Activated CD8-positive, alpha-beta memory T cell treated with anti-CD3 and anti-CD28 coated beads, Interleukin-2, amount 50 U/mL, for 48 hours (primary cell): ENCODE measurements around the gene MYADML2.
A peak's percentile ranks its signal among the peaks of the same experiment; 100 is the strongest.

Source experiments
- DNase-seq: peaks from one replicate; pipeline ENCODE4 v3.0.0-alpha.2; 2020

Gene MYADML2

DNA sequence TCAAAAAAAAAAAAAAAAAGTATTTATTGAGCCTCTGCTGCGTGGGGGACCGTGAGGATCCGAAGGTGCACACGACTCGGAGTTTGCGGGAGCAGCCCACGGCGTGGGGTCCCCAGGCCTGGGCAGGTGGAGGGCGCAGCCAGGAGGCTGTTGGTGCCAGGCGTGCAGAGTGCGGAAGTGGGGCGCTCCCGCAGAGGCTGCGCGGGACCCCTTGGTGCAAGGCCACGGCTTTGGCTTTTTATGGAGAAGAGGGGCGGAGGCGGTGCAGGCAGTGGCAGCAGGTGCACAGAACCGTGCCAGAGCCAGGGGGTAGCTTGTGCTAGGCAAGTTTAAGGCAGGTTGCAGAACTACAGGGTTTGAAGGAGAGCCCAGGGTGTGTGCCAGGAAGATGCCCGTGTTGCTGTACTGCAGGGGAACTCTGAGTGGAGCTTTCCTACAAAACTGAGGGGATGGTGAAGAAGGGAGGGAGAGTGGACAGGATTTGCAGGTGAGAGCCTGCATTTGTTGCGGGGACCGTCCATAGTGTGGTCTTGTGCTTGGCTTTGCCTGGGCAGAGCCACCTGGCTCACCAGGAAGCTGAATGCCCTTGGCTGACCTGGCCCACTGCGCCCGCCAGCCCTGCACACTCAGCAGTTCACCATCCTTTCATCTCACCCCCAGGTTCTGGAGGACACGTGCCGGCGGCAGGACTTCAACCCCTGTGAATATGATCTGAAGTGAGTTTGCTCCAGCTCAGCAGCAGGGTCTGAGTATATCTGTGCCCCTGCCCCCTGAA lies 31.7 kb upstream of the MYADML2 start:
- no peak for DNase-seq

DNA sequence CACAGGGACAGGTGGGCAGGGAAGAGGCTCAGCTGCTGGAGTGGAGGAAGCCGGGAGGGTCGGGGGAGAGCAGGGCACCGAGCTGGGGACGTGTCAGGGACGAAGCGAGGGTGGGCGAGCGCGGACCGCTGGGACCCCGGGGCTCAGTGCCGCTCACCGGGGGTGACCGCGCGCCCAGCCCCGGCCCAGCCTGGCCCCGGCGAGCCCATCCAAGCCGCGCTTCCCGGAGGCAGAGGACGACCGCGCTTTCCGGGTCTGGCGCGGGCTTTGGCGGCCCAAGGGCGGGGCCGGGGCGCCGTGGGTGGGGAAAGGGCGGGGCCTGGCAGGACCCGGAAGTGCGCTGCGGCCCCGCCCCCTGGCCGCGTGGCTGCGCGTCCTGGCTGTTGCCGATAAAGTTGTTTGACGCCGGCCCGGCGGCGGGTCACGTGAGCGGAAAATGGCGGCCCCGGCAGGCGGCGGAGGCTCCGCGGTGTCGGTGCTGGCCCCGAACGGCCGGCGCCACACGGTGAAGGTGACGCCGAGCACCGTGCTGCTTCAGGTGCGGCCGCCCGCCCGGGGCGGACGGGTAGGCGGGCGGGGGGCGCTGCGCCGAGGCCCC lies 30.3 kb upstream of the MYADML2 start, which contains the start of gene ASPSCR1:
Gene ASPSCR1 (plus strand): TSS at position 419 of the 598 bp plus-strand sequence. CDS start 18 bp downstream, at position 437.
- peak; percentile 98 for DNase-seq

DNA sequence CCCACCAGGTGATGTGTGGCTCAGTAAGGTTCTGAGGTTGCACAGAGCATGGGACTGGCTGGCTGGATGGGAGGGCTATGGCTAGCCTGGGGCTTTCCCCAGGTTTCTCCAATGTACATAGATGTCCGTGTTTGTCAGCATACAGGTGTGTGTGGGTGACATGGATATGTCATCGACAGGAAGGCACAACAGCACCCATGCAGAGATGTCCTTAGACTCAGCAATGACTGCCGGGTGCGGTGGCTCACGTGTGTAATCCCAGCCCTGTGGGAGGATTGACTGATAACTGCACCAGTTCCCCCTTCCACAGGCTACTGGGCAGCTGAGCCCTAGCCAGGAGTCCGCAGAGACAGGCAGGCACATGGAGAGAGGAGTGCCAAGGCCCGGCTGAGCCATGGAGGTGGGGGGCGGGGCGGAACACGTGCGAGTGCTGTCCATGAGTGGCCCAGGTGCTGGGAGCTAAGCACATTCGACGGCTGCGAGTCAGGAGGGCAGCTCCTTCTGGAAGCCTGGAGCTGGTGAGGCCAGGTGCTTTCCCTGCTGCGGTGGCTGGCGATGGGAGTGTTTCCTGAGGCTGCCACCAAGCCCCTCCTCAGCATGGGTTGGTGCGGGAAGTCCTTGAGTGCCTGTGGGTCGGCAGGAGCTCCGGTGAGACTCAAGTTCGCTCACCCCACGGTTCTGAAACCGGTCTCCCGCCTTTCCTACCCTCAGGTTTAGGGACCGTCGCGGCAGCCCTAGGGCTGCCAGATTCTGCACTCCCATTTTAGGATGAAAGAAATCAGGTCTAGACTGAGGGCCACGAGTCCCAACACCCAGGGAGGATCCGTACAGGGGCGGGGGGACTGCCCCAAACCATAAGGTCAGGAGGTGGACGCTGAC lies 29.5 kb upstream of the MYADML2 start:
- DNase-seq: peak; percentile 73

DNA sequence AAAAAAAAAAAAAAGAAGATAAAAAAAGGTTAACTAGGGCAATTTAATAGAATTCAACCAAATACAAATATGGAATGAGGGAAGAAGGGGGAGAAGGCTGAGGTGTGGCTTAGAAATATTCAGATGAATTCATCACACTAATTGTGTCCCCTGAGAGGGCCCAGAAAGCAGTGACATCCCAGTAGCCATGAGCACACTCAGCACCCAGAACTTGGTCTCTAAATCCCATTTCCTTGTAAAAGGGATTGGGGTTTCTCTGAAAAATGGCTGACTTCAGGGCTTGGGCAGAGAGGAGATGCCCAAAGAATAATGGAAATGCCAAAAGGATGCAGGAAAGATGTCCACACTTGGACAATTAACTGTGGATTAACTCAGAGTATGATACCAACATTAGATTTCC lies 26.4 kb upstream of the MYADML2 start:
- no peak for DNase-seq

DNA sequence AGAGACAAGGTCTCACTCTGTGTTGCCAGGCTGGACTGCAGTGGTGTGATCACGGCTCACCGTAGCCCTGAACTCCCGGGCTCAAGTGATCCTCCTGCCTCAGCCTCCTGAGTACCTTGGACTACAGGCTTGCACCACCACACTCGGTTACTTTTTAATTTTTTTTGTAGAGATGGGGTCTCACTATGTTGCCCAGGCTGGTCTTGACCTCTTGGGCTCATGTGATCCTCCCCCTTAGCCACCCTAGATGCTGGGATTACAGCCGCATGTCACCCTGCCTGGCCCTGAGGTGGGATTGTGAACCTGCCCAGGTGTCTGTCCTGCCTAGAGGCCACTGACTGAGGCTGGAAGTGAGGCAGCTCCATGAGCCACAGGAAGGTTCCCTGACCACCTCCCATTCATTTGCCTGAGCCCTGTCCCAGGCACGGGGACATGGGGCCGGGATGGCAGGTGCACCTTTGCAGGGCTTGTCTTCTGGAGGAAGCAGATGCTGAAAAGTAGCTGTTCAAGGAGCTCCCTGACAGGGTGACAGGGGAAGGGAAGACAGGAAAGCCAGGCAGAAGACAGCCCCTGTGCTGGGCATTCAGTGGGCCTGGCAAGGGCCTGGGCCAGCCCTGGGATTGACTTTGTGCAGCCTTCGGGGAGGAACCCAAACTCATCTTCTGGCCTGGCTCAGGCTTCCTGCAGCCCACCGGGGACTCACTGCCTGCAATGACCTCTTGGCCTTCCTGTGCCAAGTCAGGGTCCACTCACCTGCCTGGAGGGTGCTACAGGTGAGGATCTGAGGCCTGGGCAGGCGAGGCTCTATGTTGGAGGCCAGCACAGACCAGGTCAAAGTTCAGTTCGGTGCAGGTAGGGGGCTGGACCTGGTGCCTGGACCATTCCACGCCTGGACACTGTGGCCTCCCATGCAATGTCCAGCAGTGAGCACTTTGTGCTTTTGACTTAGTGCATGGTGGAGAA lies 22.1 kb upstream of the MYADML2 start:
- DNase-seq: no peak

DNA sequence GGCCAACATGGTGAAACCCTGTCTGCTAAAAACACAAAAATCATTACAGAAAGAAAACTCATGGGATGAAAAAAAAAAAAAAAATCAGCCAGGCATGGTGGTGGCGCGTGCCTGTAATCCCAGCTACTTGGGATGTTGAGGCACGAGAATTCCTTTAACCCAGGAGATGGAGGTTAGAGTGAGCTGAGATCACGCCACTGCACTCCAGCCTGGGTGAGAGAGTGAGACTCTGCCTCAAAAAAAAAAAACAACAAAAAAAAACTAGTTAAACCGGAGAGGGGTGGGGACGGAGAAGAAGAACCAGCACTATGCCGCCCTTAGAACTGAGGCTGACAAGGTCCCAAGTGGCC lies 21.3 kb upstream of the MYADML2 start:
- no peak for DNase-seq

DNA sequence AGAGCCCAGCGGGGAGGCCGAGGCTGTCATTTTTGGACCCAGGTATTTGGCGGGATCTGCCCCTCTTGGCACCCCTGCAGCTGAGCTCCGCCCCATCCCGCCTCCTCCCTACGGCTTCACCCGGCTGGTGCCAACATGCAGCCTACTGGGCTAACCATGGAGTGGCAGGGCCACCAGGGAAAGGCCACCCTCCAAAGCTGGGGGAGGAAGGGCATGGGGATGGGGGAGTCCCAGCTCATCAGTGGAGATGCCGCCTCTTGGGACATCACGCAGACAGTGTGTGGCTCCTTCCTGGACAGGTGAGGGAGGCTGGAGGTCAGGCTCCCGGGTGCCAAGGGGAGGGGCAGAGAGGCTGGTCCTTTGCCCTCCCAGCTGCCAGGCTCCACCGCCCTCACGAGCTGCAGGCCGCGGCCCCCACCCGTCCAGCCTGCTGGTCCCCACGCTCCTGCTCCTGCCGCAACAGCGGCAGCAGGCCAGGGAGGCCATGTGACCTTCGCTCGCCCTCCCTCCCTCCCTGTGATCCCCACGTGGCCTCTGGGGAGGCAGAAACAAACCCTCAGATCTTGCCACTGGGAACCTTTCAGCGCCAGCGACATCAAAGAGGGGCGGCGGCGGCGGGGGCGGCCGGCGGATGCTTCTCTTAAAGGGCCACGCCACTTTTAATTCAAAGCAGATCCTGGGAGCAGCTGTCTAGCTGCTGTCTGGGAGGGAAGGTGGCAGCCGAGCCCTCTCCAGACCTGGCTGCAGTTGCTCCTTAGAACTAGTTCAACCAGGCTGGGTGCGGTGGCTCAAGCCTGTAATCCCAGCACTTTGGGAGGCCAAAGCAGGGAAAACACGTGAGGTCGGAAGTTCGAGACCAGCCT lies 20.7 kb upstream of the MYADML2 start:
- DNase-seq: peak; percentile 91

DNA sequence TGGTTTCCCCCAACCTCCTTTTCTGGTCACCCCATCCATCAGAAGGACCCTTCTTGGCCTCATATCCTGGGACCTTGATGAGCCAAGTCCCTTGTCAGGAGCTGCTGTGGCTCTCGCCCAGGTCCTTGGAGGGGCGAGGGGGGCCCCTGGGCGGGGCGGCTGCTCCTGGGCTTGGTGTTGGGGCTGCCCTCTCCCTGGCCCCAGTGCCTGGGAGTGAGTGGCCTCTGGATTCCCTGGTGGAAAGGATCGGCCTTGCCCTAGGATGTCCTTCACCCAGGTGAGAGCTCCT lies 20.2 kb upstream of the MYADML2 start:
- no peak for DNase-seq

DNA sequence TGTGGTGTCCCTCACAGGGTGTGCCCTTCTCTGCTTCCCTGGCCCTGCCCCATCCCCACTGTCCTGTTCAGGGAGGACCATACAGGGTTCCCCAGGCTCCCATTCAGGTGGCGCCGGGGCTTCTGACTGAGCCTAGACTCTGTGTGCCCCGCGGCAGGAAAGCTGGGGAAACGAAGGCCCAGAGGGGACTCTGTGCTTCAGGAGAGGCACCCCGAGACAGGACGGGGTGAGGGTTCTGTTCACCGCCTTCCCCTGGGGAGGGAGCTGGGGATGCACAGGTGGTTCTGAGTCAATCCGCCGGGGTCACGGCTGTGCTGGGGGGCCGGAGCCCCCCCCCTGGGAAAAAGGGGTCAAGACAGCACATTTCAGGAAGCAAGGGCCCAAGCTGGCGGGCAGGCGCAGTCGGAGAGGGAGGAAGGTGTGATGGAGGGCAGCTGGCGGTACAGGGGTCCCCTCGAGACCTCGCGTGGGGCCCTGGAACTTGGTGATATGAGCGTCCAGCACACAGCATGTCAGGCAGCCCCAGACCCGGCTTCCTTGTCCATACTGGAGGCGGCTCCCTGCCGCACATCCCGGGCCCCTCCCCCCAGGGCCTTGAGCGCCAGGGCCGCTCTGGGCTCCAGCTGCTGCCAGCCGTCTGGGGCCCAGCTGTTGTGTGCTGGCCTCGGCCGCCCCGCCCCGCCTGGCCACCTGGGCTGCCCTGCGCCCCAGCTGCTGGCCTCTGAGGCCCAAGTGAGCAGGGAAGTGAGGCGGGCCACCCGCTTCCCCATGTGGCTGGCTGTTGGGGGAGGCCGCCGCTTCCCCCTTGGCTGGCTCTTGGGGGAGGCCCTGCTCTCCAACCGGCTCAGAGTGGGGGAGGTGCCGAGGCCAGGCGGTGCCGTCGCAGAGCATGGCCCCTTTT lies 19.6 kb upstream of the MYADML2 start:
- no peak for DNase-seq

DNA sequence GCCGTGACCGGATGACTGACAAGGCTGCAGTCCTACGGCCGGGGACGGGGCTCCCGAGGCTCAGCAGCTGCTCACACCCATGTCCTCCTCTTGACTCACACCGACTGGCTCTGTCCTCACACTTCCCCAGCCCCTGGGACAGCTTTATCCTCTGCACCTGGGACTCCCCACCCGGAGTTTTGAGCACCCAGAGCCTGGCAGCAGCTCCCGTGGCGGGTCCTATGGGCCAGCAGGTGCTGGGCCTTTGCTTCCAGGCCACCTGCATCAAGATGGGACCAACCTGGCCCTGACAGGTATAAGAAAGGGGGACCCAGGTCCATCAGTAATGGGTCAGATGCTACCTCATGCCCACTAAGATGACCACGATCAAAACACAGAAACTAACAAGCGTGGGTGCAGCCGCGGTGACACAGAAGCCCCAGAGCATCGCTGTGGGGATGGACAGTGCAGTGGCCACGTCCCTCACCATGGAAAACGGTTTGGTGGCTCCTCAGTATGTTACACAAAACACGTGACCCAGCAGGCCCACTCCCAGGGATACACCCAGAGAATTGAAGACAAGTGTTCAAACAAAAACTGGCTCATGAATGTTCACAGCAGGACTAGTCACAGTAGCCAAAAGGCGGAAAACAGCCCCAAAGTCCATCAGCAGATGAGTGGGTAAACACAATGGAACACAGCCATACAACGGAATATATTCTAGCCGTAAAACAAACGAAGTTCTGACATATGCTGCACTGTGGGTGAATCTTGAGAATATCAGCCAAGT lies 17.2 kb upstream of the MYADML2 start:
- DNase-seq: no peak

DNA sequence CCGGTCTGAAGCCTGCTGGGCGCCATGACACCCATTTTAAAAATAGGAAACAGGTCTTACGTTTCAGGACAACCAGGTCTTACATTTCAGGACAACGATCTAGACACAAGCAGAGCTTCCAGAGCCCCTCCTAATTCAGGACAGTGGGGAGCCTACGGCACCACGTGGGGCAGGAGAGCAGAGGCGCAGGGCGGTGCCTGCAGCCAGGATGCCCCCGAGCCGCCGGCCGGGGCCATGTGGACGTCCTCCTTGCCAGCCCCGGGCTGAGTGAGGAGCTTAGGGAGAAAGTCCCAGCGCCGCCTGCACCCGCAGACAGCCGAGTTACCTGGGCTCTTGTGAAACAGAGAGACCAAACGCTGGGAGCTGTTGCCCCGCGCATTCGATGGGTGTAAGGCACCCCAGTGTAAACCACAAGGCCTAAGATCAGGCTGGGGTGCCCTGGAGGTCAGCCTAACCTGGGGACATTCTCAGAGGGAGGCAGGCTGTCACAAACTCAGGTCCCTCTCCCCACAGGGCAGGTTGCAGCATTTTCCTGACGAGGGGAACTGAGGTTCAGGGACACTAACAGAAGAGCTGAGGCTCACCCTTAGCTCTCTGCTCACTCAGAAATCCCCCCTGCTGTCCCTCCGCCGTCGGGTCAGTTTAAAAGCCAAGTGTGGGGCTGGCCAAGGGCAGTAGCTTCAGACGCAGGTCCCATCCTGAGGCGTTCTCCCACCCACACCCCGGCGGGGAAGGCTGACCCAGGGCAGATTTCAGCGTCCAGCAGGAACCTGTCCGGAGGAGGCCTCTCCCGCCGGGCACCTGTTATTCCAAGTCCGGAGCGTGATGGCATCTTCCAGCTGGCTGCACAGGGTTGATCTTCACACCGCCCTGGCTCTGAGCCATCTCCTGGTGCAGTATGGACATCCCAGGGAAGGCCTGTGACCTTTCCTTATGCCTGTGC lies 15.7 kb upstream of the MYADML2 start:
- DNase-seq: no peak

DNA sequence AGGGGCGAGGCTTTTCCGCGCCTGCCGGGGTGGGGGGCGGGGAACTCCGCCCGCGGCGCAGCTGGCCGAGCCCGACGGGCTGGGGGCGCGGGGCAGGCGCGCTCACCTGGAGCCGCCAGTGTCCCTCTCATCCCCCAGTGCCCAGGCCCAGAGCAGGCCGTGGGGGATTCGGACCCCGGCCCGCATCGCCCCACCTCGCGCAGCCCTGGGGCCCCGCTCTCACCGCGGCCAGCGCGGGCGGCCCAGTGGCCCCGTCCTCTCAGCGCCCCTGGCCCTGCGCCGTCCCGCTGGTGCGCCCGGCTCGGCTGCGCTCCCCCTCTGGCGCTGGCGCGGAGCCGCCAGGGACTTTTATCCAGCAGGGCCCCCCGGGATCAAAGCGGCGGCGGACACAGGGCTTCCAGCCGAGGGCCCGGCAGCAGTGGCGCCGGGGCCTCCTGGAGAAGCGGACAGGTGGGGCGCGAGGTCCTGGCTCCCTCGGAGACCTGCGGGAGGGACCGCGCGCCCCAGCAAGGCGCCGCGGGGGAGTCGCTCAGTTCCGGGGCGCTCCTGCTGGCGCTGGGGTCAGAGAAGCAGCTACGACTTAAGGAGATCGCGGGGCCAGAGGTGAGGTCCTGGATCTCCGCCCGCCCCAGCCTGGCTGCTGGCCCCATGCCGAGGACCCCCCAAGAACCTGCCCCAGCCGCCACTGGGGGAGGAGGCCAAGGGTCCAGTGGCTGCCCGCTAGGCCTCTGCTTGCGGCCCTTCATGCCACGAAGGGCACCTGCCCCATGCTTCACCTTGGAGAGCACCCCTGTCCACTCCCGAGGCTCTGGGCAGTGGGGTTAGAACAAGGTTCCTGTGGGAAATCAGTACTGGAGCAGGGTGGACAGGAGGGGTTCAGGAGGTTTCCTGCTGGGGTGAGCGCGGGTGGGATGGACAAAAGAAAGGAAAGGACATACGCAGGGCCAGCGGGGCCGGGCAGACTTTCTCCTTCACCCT lies 14.8 kb upstream of the MYADML2 start:
- DNase-seq: no peak

DNA sequence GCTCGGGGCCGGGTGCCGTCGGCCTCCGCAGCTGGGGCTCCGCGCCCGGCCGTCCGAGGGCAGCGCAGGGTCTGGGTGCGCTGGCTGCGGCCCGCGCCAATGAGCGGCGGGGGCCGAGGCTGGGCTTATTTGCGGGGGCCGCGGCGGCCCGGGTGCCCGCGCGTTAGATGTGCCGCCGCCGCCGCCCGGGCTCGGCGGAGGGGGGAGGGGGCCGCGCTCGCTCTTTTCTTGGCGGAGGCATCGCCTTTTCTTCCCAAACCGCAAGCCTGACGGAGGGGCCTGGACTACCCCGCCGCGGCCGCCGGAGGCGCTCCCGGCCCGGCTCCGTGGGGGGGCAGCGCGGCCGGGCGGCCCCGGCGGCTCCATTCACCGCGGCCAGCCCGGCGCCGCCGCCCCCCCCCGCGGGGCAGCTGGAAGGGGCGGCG lies 14.1 kb upstream of the MYADML2 start, which contains the start of gene NOTUM:
Gene NOTUM (minus strand): TSS at position 101 of the 425 bp plus-strand sequence. CDS start 278 bp downstream, outside the sequence.
- DNase-seq: no peak

DNA sequence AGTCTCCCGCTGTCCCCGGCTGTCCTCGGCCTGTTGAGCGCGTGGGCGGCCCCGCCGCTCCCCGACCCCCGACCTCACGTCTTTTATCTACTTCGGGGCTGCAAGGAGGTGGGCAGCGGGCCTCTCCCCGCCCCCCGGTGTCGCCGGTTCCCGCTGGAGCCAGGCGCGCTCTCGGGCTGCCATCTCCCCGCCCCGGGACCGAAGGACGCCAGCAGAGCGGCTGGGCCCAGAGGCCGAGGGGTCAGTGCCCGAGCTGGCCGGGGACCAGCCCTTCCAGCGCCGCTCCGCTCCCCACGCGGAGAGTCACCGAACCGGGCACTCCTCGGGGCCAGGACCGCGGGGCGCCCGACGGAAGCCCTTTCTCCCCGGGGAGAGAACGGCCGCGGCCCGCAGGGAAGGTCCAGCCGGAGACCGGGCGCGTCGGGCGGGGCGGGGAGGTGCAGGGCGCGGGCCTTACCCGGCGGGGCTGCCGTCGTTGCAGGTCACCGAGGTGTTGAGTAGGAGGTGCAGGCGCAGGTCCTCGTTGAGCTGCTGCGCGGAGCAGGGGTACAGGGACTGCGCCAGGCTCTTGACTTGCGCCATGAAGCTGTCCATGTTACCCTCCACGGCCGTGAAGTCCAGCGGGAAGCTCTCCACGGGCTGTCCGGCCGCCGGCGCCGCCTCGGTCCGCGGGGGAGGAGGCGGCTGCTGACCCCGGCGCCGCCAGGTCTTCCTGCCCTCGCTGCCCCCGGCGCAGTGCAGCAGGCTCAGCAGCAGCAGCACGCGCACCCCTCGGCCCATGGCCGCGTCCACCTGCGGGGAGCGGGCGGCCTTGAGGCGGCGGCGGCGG lies 13.3 kb upstream of the MYADML2 start:
- no peak for DNase-seq

DNA sequence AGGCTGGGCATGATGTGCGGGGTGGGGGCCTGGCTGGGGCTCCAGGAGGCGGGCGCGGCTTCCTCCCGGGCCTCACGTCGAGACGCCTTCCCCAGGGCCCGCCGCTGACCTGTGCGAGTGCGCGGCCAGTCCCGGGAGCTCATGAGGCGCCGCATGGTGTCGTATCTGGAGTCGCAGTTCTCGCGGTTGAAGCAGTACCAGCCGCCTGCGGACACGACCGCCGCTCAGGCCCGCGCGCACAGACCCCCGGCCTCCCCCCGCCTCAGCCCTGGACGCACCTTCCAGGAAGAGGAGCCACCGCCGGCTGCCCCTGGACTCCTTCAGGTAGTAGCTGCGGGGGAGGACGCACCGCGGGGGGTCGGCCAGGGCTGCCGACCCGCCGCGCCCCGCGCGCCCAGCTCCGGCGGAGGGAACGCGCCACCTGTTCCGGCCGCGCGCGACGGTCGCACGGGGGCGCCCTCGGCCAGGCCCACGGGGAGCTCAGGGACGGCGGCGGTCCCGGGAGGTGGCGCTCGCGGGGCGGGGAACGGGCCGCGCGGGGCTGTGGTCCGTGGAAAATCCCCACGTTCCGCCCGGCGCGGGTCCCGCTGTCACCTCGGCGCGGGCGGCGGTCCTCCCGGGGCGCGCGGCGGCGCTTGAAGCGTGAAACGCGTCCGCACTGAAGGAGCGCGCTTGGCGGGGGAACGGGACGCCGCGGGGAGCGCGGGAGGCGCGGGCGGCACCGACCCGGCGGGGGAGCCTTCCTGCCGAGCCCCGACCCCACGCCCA lies 12.5 kb upstream of the MYADML2 start:
- peak; percentile 88 for DNase-seq
